ENCODE measurements around the gene CHSY1.

The CHSY1 gene

GRCh38 chr15:101250341-101250831, 1.5 kb downstream of the CHSY1 start:
- peak overlapping the region in 1 of 2 experiments; percentile 96 for H3K23ac ChIP-seq (ENCODE audit: low read length in 2 of 2)
- H3K4ac ChIP-seq (ENCODE audit: low read depth in 1 of 2, low read length in 2 of 2) = no peak overlapping the region
- H4K91ac ChIP-seq (ENCODE audit: low read length) = no peak overlapping the region
- peak overlapping the region; percentile 96 for H3K9ac ChIP-seq (ENCODE audit: low read length)
- peak; percentile 74 for DNase-seq
- H3K9me3 ChIP-seq (ENCODE audit: control insufficient read depth, low read length) = no peaks in the 10 kb centered on the region
- H4K8ac ChIP-seq (ENCODE audit: low read length) = no peak overlapping the region
- peaks cover 4% of the 10 kb centered on the region for H3K4me1 ChIP-seq (ENCODE audit: control insufficient read depth, insufficient read depth, low read depth, low read length)
- no peak overlapping the region for H2BK12ac ChIP-seq (ENCODE audit: low read length in 2 of 2)
- peak overlapping the region; percentile 65 for H3K27ac ChIP-seq (ENCODE audit: low read length, poor library complexity, severe bottlenecking)
- no peaks in the 10 kb centered on the region for H3K27me3 ChIP-seq (ENCODE audit: control insufficient read depth in 1 of 2, insufficient read depth in 1 of 2, low read length in 2 of 2)
- H2AFZ ChIP-seq (ENCODE audit: low read depth, low read length) = no peak overlapping the region
- peak overlapping the region; percentile 72 for H3K4me2 ChIP-seq (ENCODE audit: low read length, poor library complexity, severe bottlenecking)
- peak overlapping the region; percentile 83 to 93 for H3K4me3 ChIP-seq (ENCODE audit: insufficient read depth in 1 of 2, low read depth in 1 of 2, low read length in 2 of 2)
- H2BK120ac ChIP-seq (ENCODE audit: low read depth, low read length) = no peak overlapping the region
- H2BK15ac ChIP-seq (ENCODE audit: low read depth, poor library complexity, severe bottlenecking) = no peak overlapping the region
- peak overlapping the region; percentile 13 for H2AK5ac ChIP-seq (ENCODE audit: low read length, severe bottlenecking)
- H3K36me3 ChIP-seq (ENCODE audit: control insufficient read depth in 1 of 2, insufficient read depth in 2 of 2, low read depth in 1 of 2, low read length in 2 of 2) = peaks cover 9 to 15% of the 10 kb centered on the region in 2 experiments
- 12% methylated on average over 6 of the region's 6 CpGs for WGBS
- peak overlapping the region in 1 of 2 experiments; percentile 18 for H3K18ac ChIP-seq (ENCODE audit: low read depth in 1 of 2, low read length in 2 of 2)
- H3K79me1 ChIP-seq (replicated peaks; ENCODE audit: low read length, poor library complexity, severe bottlenecking) = no peaks in the 10 kb centered on the region
- H2BK5ac ChIP-seq (ENCODE audit: low read depth, low read length, poor library complexity, severe bottlenecking) = no peak overlapping the region
- peak overlapping the region in 1 of 2 experiments; percentile 18 for H3K14ac ChIP-seq (ENCODE audit: low read length in 2 of 2)

DNA sequence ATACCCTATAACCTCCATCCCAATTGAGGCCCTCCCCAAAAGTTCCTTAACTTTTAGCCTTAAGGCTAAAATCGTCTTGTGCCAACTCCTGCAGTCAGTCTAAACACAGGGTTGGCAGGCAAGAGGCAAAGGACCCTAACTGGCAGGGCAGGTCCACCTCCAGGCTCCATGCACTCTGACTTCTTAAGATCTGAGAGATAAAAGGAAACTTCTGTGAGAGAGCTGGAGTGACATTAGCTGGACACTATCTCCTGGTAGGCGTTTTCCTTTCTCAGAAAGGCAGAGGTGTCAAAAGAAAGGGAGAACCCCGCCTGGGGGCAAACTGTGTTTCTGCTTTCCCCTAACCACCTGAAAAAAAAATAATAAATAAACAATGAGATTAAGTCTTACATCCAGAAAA, 3.6 kb downstream of the CHSY1 start:
- H3K36me3 ChIP-seq (ENCODE audit: control insufficient read depth in 1 of 2, insufficient read depth in 2 of 2, low read depth in 1 of 2, low read length in 2 of 2) = peaks cover 19 to 20% of the 10 kb centered on the region in 2 experiments
- no peak overlapping the region for H3K18ac ChIP-seq (ENCODE audit: low read depth in 1 of 2, low read length in 2 of 2)
- no peak overlapping the region for H2BK5ac ChIP-seq (ENCODE audit: low read depth, low read length, poor library complexity, severe bottlenecking)
- H3K27ac ChIP-seq (ENCODE audit: low read length, poor library complexity, severe bottlenecking) = no peak overlapping the region
- no peak overlapping the region for H2AK5ac ChIP-seq (ENCODE audit: low read length, severe bottlenecking)
- 89% methylated on average over 1 of the region's 3 CpGs for WGBS
- H3K27me3 ChIP-seq (ENCODE audit: control insufficient read depth in 1 of 2, insufficient read depth in 1 of 2, low read length in 2 of 2) = no peaks in the 10 kb centered on the region
- H3K14ac ChIP-seq (ENCODE audit: low read length in 2 of 2) = no peak overlapping the region
- H2BK15ac ChIP-seq (ENCODE audit: low read depth, poor library complexity, severe bottlenecking) = no peak overlapping the region
- no peak overlapping the region for H3K23ac ChIP-seq (ENCODE audit: low read length in 2 of 2)
- H3K4me3 ChIP-seq (ENCODE audit: insufficient read depth in 1 of 2, low read depth in 1 of 2, low read length in 2 of 2) = no peak overlapping the region
- no peak overlapping the region for H2BK12ac ChIP-seq (ENCODE audit: low read length in 2 of 2)
- H4K91ac ChIP-seq (ENCODE audit: low read length) = no peak overlapping the region
- no peak overlapping the region for H2AFZ ChIP-seq (ENCODE audit: low read depth, low read length)
- H2BK120ac ChIP-seq (ENCODE audit: low read depth, low read length) = no peak overlapping the region
- no peak overlapping the region for H3K4ac ChIP-seq (ENCODE audit: low read depth in 1 of 2, low read length in 2 of 2)
- H3K9me3 ChIP-seq (ENCODE audit: control insufficient read depth, low read length) = no peaks in the 10 kb centered on the region
- no peak overlapping the region for H3K9ac ChIP-seq (ENCODE audit: low read length)
- no peak overlapping the region for H3K4me2 ChIP-seq (ENCODE audit: low read length, poor library complexity, severe bottlenecking)
- no peak overlapping the region for H4K8ac ChIP-seq (ENCODE audit: low read length)
- no peak for DNase-seq
- peaks cover 14% of the 10 kb centered on the region for H3K4me1 ChIP-seq (ENCODE audit: control insufficient read depth, insufficient read depth, low read depth, low read length)
- H3K79me1 ChIP-seq (replicated peaks; ENCODE audit: low read length, poor library complexity, severe bottlenecking) = no peaks in the 10 kb centered on the region

DNA sequence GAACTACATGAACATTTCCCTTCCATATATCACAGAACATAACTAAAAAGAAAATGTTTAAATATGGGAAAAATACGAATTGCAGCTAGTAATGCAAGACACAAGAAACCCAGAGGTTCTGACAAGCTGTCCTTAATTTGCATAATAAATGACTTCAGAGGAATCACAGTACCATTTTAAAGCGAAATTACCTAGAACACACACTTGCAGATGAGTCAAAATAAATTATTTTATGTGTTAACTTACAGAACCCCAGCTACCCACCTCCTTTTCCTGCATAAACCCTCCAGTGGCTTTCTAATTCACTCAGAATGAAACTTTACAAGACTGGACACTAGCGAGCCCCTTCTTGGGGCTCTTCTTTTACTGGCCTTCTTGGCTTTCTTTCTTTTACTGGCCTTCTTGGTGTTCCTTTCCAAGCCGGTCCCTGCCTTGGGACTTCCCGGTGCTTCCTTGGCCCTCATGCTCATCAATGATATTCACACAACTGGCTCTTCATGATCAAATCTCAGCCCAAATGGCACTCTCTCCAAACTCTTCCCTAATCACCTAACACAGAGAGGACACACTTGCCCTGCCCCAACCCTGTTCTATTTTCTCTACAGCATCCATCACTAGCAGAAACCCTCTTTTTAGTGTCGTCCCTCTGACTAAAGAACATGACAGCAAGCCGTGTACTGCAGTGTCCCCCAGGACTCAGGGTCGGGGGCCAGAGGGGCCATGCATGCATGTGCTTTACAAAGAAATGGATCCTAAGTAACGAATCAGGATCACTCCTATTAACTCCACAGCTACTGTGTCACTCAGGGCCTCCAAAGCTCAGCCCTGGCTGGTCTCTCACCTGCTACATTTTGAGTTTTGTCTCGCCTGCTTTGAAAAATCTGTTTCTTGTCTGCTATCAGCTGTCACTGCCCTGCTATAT, 4.8 kb downstream of the CHSY1 start:
- Histone ChIP-seq H3K27ac (ENCODE audit: low read length, poor library complexity, severe bottlenecking) (no peak overlapping the region), H3K36me3 (ENCODE audit: control insufficient read depth in 1 of 2, insufficient read depth in 2 of 2, low read depth in 1 of 2, low read length in 2 of 2) (peaks cover 24 to 25% of the 10 kb centered on the region in 2 experiments), H3K9ac (ENCODE audit: low read length) (no peak overlapping the region), H3K4ac (ENCODE audit: low read depth in 1 of 2, low read length in 2 of 2) (no peak overlapping the region), H3K79me1 (replicated peaks; ENCODE audit: low read length, poor library complexity, severe bottlenecking) (no peaks in the 10 kb centered on the region), H3K4me3 (ENCODE audit: insufficient read depth in 1 of 2, low read depth in 1 of 2, low read length in 2 of 2) (no peak overlapping the region), H3K14ac (ENCODE audit: low read length in 2 of 2) (no peak overlapping the region), H3K27me3 (ENCODE audit: control insufficient read depth in 1 of 2, insufficient read depth in 1 of 2, low read length in 2 of 2) (no peaks in the 10 kb centered on the region), H2BK120ac (ENCODE audit: low read depth, low read length) (no peak overlapping the region), H3K9me3 (ENCODE audit: control insufficient read depth, low read length) (no peaks in the 10 kb centered on the region), H3K4me1 (ENCODE audit: control insufficient read depth, insufficient read depth, low read depth, low read length) (peaks cover 18% of the 10 kb centered on the region), H4K91ac (ENCODE audit: low read length) (no peak overlapping the region), H2BK5ac (ENCODE audit: low read depth, low read length, poor library complexity, severe bottlenecking) (no peak overlapping the region), H2AFZ (ENCODE audit: low read depth, low read length) (no peak overlapping the region), H2BK12ac (ENCODE audit: low read length in 2 of 2) (peak overlapping the region in 1 of 2 experiments; percentile 34), H3K18ac (ENCODE audit: low read depth in 1 of 2, low read length in 2 of 2) (no peak overlapping the region), H3K23ac (ENCODE audit: low read length in 2 of 2) (no peak overlapping the region), H2BK15ac (ENCODE audit: low read depth, poor library complexity, severe bottlenecking) (no peak overlapping the region), H2AK5ac (ENCODE audit: low read length, severe bottlenecking) (no peak overlapping the region), H3K4me2 (ENCODE audit: low read length, poor library complexity, severe bottlenecking) (no peak overlapping the region), H4K8ac (ENCODE audit: low read length) (no peak overlapping the region)
- no peak for DNase-seq
- 94% methylated on average over 10 of the region's 10 CpGs for WGBS

GRCh38 chr15:101246391-101246790, 5.5 kb downstream of the CHSY1 start:
- Histone ChIP-seq H3K9me3 (ENCODE audit: control insufficient read depth, low read length) (no peaks in the 10 kb centered on the region), H2AFZ (ENCODE audit: low read depth, low read length) (no peak overlapping the region), H2AK5ac (ENCODE audit: low read length, severe bottlenecking) (no peak overlapping the region), H3K23ac (ENCODE audit: low read length in 2 of 2) (no peak overlapping the region), H2BK15ac (ENCODE audit: low read depth, poor library complexity, severe bottlenecking) (no peak overlapping the region), H3K4ac (ENCODE audit: low read depth in 1 of 2, low read length in 2 of 2) (no peak overlapping the region), H4K8ac (ENCODE audit: low read length) (no peak overlapping the region), H3K4me2 (ENCODE audit: low read length, poor library complexity, severe bottlenecking) (no peak overlapping the region), H2BK12ac (ENCODE audit: low read length in 2 of 2) (no peak overlapping the region), H2BK5ac (ENCODE audit: low read depth, low read length, poor library complexity, severe bottlenecking) (no peak overlapping the region), H3K79me1 (replicated peaks; ENCODE audit: low read length, poor library complexity, severe bottlenecking) (no peaks in the 10 kb centered on the region), H3K18ac (ENCODE audit: low read depth in 1 of 2, low read length in 2 of 2) (no peak overlapping the region), H3K27ac (ENCODE audit: low read length, poor library complexity, severe bottlenecking) (no peak overlapping the region), H3K9ac (ENCODE audit: low read length) (no peak overlapping the region), H3K36me3 (ENCODE audit: control insufficient read depth in 1 of 2, insufficient read depth in 2 of 2, low read depth in 1 of 2, low read length in 2 of 2) (peaks cover 26 to 29% of the 10 kb centered on the region in 2 experiments), H3K4me1 (ENCODE audit: control insufficient read depth, insufficient read depth, low read depth, low read length) (peaks cover 18% of the 10 kb centered on the region), H3K14ac (ENCODE audit: low read length in 2 of 2) (no peak overlapping the region), H3K27me3 (ENCODE audit: control insufficient read depth in 1 of 2, insufficient read depth in 1 of 2, low read length in 2 of 2) (no peaks in the 10 kb centered on the region), H4K91ac (ENCODE audit: low read length) (no peak overlapping the region), H2BK120ac (ENCODE audit: low read depth, low read length) (no peak overlapping the region), H3K4me3 (ENCODE audit: insufficient read depth in 1 of 2, low read depth in 1 of 2, low read length in 2 of 2) (no peak overlapping the region)
- 97% methylated on average over 5 of the region's 6 CpGs for WGBS
- DNase-seq = no peak
